Endothelial cell of umbilical vein (primary cell): ENCODE results near the gene ULK4. TPM values are rescaled to one million over a fixed set of nuclear protein-coding genes. Genes with fewer than 3 reads are reported as not detected.

Source experiments
- BruUV-seq: library from RNA; stranded (reverse); fragments of 400-500 nt; replicated peaks from 2 replicates; lab custom pipeline; 2021; lab: Mats Ljungman, UMichigan
- CTCF ChIA-PET: fragments of 300-600, 350-600 bp; sonication (Branson Sonifier 250); formaldehyde crosslinking; loops from one replicate; lab custom pipeline; 2021; ENCODE audit warnings: antibody characterized with exemption, inconsistent platforms; lab: Charles Lee
- POLR2A ChIA-PET: fragments of 300-600, 350-600 bp; sonication (Branson Sonifier 250); formaldehyde crosslinking; loops from one replicate; lab custom pipeline; 2021; ENCODE audit warnings: antibody characterized with exemption, inconsistent platforms; lab: Charles Lee
- DNase-seq: peaks from one replicate; pipeline ENCODE4 v3.0.0-alpha.2; 2011; ENCODE audit warnings: low read depth, low spot score
- FAIRE-seq: peaks from 2 replicates; lab custom pipeline; 2011; peaks lifted over from hg19 to GRCh38; lab: Jason Lieb, UNC
- H2AFZ ChIP-seq: 2 replicates; pipeline ENCODE4 v1.6.0; 2012; ENCODE audit warnings: low read depth, low read length, control low read depth, inconsistent platforms
- H3K27ac ChIP-seq: 2 replicates; pipeline ENCODE4 v1.5.1; 2011; ENCODE audit warnings: low read depth, mild to moderate bottlenecking, control low read depth, low read length, moderate library complexity; ENCODE audit not compliant: insufficient read depth
- H3K27me3 ChIP-seq, 2 experiments: 2 replicates each; pipeline versions ENCODE4 v1.6.0 to v1.6.1; 2011; ENCODE audit warnings: low read length in 2 of 2, mixed read lengths in 1 of 2; ENCODE audit not compliant: control insufficient read depth in 2 of 2, insufficient read depth in 2 of 2
- H3K36me3 ChIP-seq, 2 experiments: 2 replicates in 1 of 2; 3 replicates in 1 of 2; pipeline ENCODE4 v1.5.1; 2011; ENCODE audit warnings: low read length in 2 of 2, mild to moderate bottlenecking in 1 of 2, moderate library complexity in 1 of 2; ENCODE audit not compliant: control insufficient read depth in 2 of 2, insufficient read depth in 2 of 2; ENCODE audit errors: extremely low read depth in 1 of 2
- H3K4me1 ChIP-seq: 3 replicates; pipeline ENCODE4 v1.5.1; 2011; ENCODE audit warnings: mild to moderate bottlenecking, low read length; ENCODE audit not compliant: control insufficient read depth, insufficient read depth; ENCODE audit errors: extremely low read depth
- H3K4me2 ChIP-seq: 2 replicates; pipeline ENCODE4 v1.6.1; 2011; ENCODE audit warnings: low read length, control low read depth, mixed read lengths; ENCODE audit not compliant: insufficient read depth
- H3K4me3 ChIP-seq, 3 experiments: fragments of 200-600 bp in 1 of 3; sonication (generic), shearing (Covaris generic) in 1 of 3; replicated peaks in 1 of 3; 2 replicates each; pipeline ENCODE4 v1.5.1; 2011 to 2016; ENCODE audit warnings: control low read depth in 3 of 3, low read length in 3 of 3, mild to moderate bottlenecking in 2 of 3, inconsistent platforms in 1 of 3, low read depth in 1 of 3, moderate library complexity in 1 of 3; ENCODE audit not compliant: insufficient read depth in 1 of 3
- H3K79me2 ChIP-seq: 2 replicates; pipeline ENCODE4 v1.6.0; 2012; ENCODE audit warnings: low read length, inconsistent platforms; ENCODE audit not compliant: control insufficient read depth, insufficient read depth
- H3K9ac ChIP-seq: replicated peaks from 2 replicates; pipeline ENCODE3; 2011; ENCODE audit warnings: low read length, control low read depth; ENCODE audit not compliant: insufficient read depth; ENCODE audit errors: extremely low read depth
- H3K9me1 ChIP-seq: replicated peaks from 3 replicates; pipeline ENCODE4 v1.6.0; 2011; ENCODE audit warnings: mild to moderate bottlenecking, low read length; ENCODE audit not compliant: control insufficient read depth, insufficient read depth; ENCODE audit errors: extremely low read depth
- H3K9me3 ChIP-seq: replicated peaks from 2 replicates; pipeline ENCODE4 v1.5.1; 2012; ENCODE audit warnings: low read length, inconsistent platforms; ENCODE audit not compliant: control insufficient read depth, insufficient read depth
- H4K20me1 ChIP-seq: replicated peaks from 2 replicates; pipeline ENCODE3; 2011; ENCODE audit warnings: mild to moderate bottlenecking, low read length; ENCODE audit not compliant: control insufficient read depth, insufficient read depth; ENCODE audit errors: extremely low read depth
- EZH2 ChIP-seq: IDR thresholded peaks from 2 replicates; pipeline ENCODE4 v1.6.1; 2012; ENCODE audit warnings: borderline replicate concordance, low read depth, mild to moderate bottlenecking, moderate library complexity, low read length, inconsistent platforms; ENCODE audit not compliant: severe bottlenecking
- FOS ChIP-seq: IDR thresholded peaks from 2 replicates; pipeline ENCODE4 v1.6.1; 2011; ENCODE audit warnings: mild to moderate bottlenecking, low read length, moderate library complexity, borderline replicate concordance; ENCODE audit not compliant: insufficient read depth
- GATA2 ChIP-seq: IDR thresholded peaks from 2 replicates; pipeline ENCODE4 v1.7.0; 2011; ENCODE audit warnings: low read depth, mild to moderate bottlenecking, moderate library complexity, mixed read lengths, low read length; ENCODE audit not compliant: insufficient read length, insufficient read depth
- JUN ChIP-seq: IDR thresholded peaks from 2 replicates; pipeline ENCODE4 v1.6.1; 2011; ENCODE audit warnings: borderline replicate concordance, low read depth; ENCODE audit not compliant: insufficient read length, insufficient read depth
- MYC ChIP-seq: IDR thresholded peaks from one replicate; pipeline ENCODE4 v1.6.1; 2011; ENCODE audit warnings: mild to moderate bottlenecking, low read depth, low read length
- POLR2A ChIP-seq: IDR thresholded peaks from 2 replicates; pipeline ENCODE4 v1.6.1; 2012; ENCODE audit warnings: low read depth, mild to moderate bottlenecking, control low read depth, low read length
- POLR2AphosphoS5 ChIP-seq: IDR thresholded peaks from 2 replicates; pipeline ENCODE4 v1.6.1; 2012; ENCODE audit warnings: low read depth, mild to moderate bottlenecking, control low read depth, low read length, moderate library complexity; ENCODE audit not compliant: insufficient read depth
- dilution Hi-C: fragments of 300-500 bp; cut with MboI; formaldehyde crosslinking; loops from one replicate; pipeline ENCODE4 v1.15.0; 2019; ENCODE audit warnings: low sequenced_read_pairs; ENCODE audit not compliant: extremely low pct_ligation_motif_present
- intact Hi-C: fragments of 100-400 bp; cut with micrococcal nuclease; formaldehyde crosslinking; loops from one replicate; pipeline ENCODE4 v1.10.0; 2022
- polyA plus RNA-seq, 4 experiments: library from polyadenylated mRNA; depleted of rRNA in 3 of 4; stranded (reverse) in 3 of 4; unstranded in 1 of 4; fragments of >200 nt; gene quantifications; 2 replicates each; pipeline versions ENCODE4 v1.2.1 to v1.2.3, GENCODE V29; 2011 to 2012; ENCODE audit warnings: missing spikeins in 1 of 4
- total RNA-seq: library from RNA; stranded (reverse); gene quantifications from 2 replicates; pipeline ENCODE4 v1.2.3, GENCODE V29; 2021
- TF ChIP-seq, protein P1 (sequence below): IDR thresholded peaks from 2 replicates; pipeline ENCODE4 v1.6.1; 2011; ENCODE audit not compliant: insufficient read depth, insufficient read length
- TF ChIP-seq, protein P2 (sequence below), 2 donors: IDR thresholded peaks; 1 replicate in 1 of 2; 2 replicates in 1 of 2; pipeline ENCODE4 v1.5.1; 2011; ENCODE audit warnings: low read length in 2 of 2, mild to moderate bottlenecking in 2 of 2, moderate library complexity in 2 of 2, control low read depth in 1 of 2, inconsistent platforms in 1 of 2, low read depth in 1 of 2; ENCODE audit not compliant: insufficient read depth in 1 of 2; ENCODE audit errors: extremely low read depth in 1 of 2

ULK4 gene
- total and polyA plus RNA-seq, 2 donors (not counting 3 experiments of a cell fraction or from before 2014, with no cell fraction given) = 3.3 to 16.0 TPM

DNA sequence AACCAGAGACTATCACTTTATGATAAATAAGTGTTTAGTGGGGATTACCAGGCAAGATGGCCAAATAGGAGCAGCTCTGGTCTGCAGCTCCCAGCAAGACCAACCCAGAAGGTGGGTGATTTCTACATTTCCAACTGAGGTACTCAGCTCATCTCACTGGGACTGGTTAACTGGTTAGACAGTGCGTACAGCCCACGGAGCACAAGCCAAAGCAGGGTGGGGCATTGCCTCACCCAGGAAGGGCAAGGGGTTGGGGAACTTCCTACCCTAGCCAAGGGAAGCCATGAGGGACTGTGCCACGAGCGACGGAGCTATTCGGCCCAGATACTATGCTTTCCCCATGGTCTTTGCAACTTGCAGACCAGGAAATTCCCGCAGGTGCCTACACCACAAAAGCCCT is 591.6 kb downstream of the ULK4 start:
- FAIRE-seq = no peak
- dilution Hi-C loops = no loop called here

More for the DNA sequence above, 591.6 kb downstream of the ULK4 start:
- H3K4me3 ChIP-seq = no peak overlapping the region
- TF ChIP-seq, protein P1, sequence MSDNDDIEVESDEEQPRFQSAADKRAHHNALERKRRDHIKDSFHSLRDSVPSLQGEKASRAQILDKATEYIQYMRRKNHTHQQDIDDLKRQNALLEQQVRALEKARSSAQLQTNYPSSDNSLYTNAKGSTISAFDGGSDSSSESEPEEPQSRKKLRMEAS = no peak
- TF ChIP-seq POLR2A = no peak
- no peak for TF ChIP-seq EZH2
- TF ChIP-seq, protein P2, sequence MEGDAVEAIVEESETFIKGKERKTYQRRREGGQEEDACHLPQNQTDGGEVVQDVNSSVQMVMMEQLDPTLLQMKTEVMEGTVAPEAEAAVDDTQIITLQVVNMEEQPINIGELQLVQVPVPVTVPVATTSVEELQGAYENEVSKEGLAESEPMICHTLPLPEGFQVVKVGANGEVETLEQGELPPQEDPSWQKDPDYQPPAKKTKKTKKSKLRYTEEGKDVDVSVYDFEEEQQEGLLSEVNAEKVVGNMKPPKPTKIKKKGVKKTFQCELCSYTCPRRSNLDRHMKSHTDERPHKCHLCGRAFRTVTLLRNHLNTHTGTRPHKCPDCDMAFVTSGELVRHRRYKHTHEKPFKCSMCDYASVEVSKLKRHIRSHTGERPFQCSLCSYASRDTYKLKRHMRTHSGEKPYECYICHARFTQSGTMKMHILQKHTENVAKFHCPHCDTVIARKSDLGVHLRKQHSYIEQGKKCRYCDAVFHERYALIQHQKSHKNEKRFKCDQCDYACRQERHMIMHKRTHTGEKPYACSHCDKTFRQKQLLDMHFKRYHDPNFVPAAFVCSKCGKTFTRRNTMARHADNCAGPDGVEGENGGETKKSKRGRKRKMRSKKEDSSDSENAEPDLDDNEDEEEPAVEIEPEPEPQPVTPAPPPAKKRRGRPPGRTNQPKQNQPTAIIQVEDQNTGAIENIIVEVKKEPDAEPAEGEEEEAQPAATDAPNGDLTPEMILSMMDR (IDR thresholded peaks at IDR 0.05; ENCODE audit: extremely low read depth in 1 of 2, insufficient read depth in 1 of 2, low read depth in 1 of 2, low read length in 2 of 2) = no peak
- TF ChIP-seq GATA2 = no peak
- TF ChIP-seq JUN = no peak
- TF ChIP-seq MYC = no peak
- no peak for TF ChIP-seq POLR2AphosphoS5
- TF ChIP-seq FOS = no peak
- no peaks in the 10 kb centered on the region for H4K20me1 ChIP-seq
- DNase-seq = no peak
- intact Hi-C loops = no loop called here
- CTCF ChIA-PET = no interaction called here
- BruUV-seq = no TSS peak
- H3K4me2 ChIP-seq = no peak overlapping the region
- H3K36me3 ChIP-seq = no peaks in the 10 kb centered on the region
- no peak overlapping the region for H3K27ac ChIP-seq
- POLR2A ChIA-PET = no interaction called here
- no peaks in the 10 kb centered on the region for H3K9me3 ChIP-seq
- no peaks in the 10 kb centered on the region for H3K9me1 ChIP-seq
- no peak overlapping the region for H2AFZ ChIP-seq
- H3K27me3 ChIP-seq = no peaks in the 10 kb centered on the region
- H3K4me1 ChIP-seq = no peaks in the 10 kb centered on the region
- H3K9ac ChIP-seq = no peak overlapping the region
- no peaks in the 10 kb centered on the region for H3K79me2 ChIP-seq
